PC-3 (cell line): ENCODE data around the gene CTTNBP2. TPM values are rescaled to one million over a fixed set of nuclear protein-coding genes. Genes with fewer than 3 reads are reported as not detected.

ENCODE experiments used
- ATAC-seq: fragments of 200-7000 bp; cut with Tn5 transposase; 2 replicates; pipeline ENCODE4 v1.9.1; 2020; ENCODE audit warnings: mild to moderate bottlenecking, moderate library complexity
- BruUV-seq: library from RNA; stranded (reverse); fragments of 400-500 nt; replicated peaks from 2 replicates; lab custom pipeline; 2021; lab: Mats Ljungman, UMichigan
- CTCF ChIA-PET: fragments of 300-600 bp; sonication (Branson Sonifier 250); formaldehyde crosslinking; loops from one replicate; lab custom pipeline; 2022; ENCODE audit warnings: antibody characterized with exemption; lab: Charles Lee
- POLR2A ChIA-PET: fragments of 300-600 bp; sonication (Branson Sonifier 250); formaldehyde crosslinking; loops from one replicate; lab custom pipeline; 2022; ENCODE audit warnings: antibody characterized with exemption; ENCODE audit not compliant: unreplicated experiment; lab: Charles Lee
- DNase-seq: peaks from one replicate; pipeline ENCODE4 v3.0.0-alpha.2; 2015
- H2AFZ ChIP-seq: fragments of 300-600 bp; sonication (generic); 2 replicates; pipeline ENCODE4 v1.6.0; 2016; ENCODE audit warnings: antibody characterized with exemption, low read length
- H3F3A ChIP-seq: fragments of 300-600 bp; sonication (generic); one replicate; pipeline ENCODE4 v1.6.0; 2017; ENCODE audit warnings: antibody characterized with exemption, low read length, control low read depth, mild to moderate bottlenecking; ENCODE audit not compliant: unreplicated experiment
- H3K27ac ChIP-seq: fragments of 300-600 bp; sonication (generic); 2 replicates; pipeline ENCODE4 v1.5.1; 2016; ENCODE audit warnings: mild to moderate bottlenecking, low read length
- H3K27me3 ChIP-seq: fragments of 300-600 bp; sonication (generic); 2 replicates; pipeline ENCODE4 v1.6.1; 2016; ENCODE audit warnings: low read length, mixed read lengths
- H3K36me3 ChIP-seq: fragments of 300-600 bp; sonication (generic); 2 replicates; pipeline ENCODE4 v1.6.1; 2016; ENCODE audit warnings: low read depth, mixed run types, low read length, mixed read lengths
- H3K4me1 ChIP-seq: fragments of 300-600 bp; sonication (generic); 2 replicates; pipeline ENCODE4 v1.5.1; 2016; ENCODE audit warnings: low read length; ENCODE audit not compliant: insufficient read depth
- H3K4me2 ChIP-seq: fragments of 300-600 bp; sonication (generic); 2 replicates; pipeline ENCODE4 v1.6.0; 2016; ENCODE audit warnings: low read length
- H3K4me3 ChIP-seq: fragments of 300-600 bp; sonication (generic); 2 replicates; pipeline ENCODE4 v1.5.1; 2016; ENCODE audit warnings: mild to moderate bottlenecking, low read length, mixed read lengths
- H3K79me2 ChIP-seq: fragments of 300-600 bp; sonication (generic); 2 replicates; pipeline ENCODE4 v1.6.1; 2017; ENCODE audit warnings: low read length, mixed read lengths
- H3K9ac ChIP-seq: fragments of 300-600 bp; sonication (generic); 2 replicates; pipeline ENCODE4 v1.6.0; 2016; ENCODE audit warnings: mild to moderate bottlenecking, low read length
- H3K9me2 ChIP-seq: fragments of 300-600 bp; sonication (generic); replicated peaks from 2 replicates; pipeline ENCODE4 v1.6.1; 2016; ENCODE audit warnings: mixed run types, low read length, mixed read lengths
- H3K9me3 ChIP-seq: fragments of 300-600 bp; sonication (generic); 2 replicates; pipeline ENCODE4 v1.6.1; 2016; ENCODE audit warnings: low read length, mixed read lengths
- H4K20me1 ChIP-seq: fragments of 300-600 bp; sonication (generic); 2 replicates; pipeline ENCODE4 v1.6.1; 2016; ENCODE audit warnings: low read length, mixed read lengths
- EZH2 ChIP-seq: fragments of 300-600 bp; sonication (generic); IDR thresholded peaks from one replicate; pipeline ENCODE4 v1.6.1; 2017; ENCODE audit warnings: antibody characterized with exemption, mild to moderate bottlenecking, low read length; ENCODE audit not compliant: unreplicated experiment
- EZH2phosphoT487 ChIP-seq: fragments of 300-600 bp; sonication (generic); IDR thresholded peaks from 2 replicates; pipeline ENCODE4 v1.6.1; 2018; ENCODE audit warnings: mild to moderate bottlenecking, antibody characterized with exemption, low read length, borderline replicate concordance
- intact Hi-C: fragments of 100-400 bp; cut with micrococcal nuclease; formaldehyde crosslinking; loops from 2 replicates; pipeline ENCODE4 v1.9.0; 2023
- total RNA-seq: library from RNA; depleted of rRNA; stranded (reverse); fragments of >200 nt; gene quantifications from 2 replicates; pipeline ENCODE4 v1.2.3, GENCODE V29; 2014
- TF ChIP-seq, protein P1 (sequence below): fragments of 300-600 bp; sonication (generic); conservative IDR thresholded peaks from 2 replicates; pipeline ENCODE4 v1.5.1; 2017; ENCODE audit warnings: antibody characterized with exemption, low read depth, mild to moderate bottlenecking, low read length

CTTNBP2 gene
- total RNA-seq, 1 experiment from 2014 or later: 1.1 TPM

DNA sequence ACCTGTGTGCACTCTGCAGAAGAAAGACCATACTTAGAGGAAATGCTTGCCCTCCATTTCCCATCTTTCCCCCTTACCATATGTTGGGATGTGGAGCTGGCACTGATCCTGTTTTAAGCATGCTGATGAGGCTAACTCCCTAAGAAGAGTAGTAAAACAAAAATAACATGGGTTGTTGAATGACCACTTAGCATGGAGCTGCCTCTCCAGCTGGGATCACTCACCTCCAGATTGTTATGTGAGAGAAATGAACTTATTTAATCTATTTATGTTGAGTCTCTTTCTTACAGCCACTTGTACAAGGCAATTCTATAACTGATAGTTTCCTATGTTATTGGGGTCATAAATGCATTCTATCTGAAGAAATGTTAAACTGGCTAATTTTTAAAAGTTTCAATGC is 17.0 kb downstream of the CTTNBP2 start:
- Histone ChIP-seq H3K4me2 (no peak overlapping the region), H3K27ac (no peak overlapping the region), H3K9ac (no peak overlapping the region), H4K20me1 (no peaks in the 10 kb centered on the region), H3K4me1 (peaks cover 5% of the 10 kb centered on the region; the same call in 1 of the 2 replicates), H3K9me2 (no peaks in the 10 kb centered on the region), H3F3A (no peaks in the 10 kb centered on the region), H2AFZ (no peak overlapping the region), H3K27me3 (0 out of 2 replicates have a peak, but pooled peaks cover 5% of the 10 kb centered on the region), H3K9me3 (no peaks in the 10 kb centered on the region), H3K4me3 (no peak overlapping the region), H3K36me3 (no peaks in the 10 kb centered on the region), H3K79me2 (no peaks in the 10 kb centered on the region)
- ATAC-seq: no peak
- ChIA-PET CTCF (no interaction called here), POLR2A (no interaction called here)
- TF ChIP-seq, protein P1, sequence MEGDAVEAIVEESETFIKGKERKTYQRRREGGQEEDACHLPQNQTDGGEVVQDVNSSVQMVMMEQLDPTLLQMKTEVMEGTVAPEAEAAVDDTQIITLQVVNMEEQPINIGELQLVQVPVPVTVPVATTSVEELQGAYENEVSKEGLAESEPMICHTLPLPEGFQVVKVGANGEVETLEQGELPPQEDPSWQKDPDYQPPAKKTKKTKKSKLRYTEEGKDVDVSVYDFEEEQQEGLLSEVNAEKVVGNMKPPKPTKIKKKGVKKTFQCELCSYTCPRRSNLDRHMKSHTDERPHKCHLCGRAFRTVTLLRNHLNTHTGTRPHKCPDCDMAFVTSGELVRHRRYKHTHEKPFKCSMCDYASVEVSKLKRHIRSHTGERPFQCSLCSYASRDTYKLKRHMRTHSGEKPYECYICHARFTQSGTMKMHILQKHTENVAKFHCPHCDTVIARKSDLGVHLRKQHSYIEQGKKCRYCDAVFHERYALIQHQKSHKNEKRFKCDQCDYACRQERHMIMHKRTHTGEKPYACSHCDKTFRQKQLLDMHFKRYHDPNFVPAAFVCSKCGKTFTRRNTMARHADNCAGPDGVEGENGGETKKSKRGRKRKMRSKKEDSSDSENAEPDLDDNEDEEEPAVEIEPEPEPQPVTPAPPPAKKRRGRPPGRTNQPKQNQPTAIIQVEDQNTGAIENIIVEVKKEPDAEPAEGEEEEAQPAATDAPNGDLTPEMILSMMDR: no peak
- no peak for TF ChIP-seq EZH2phosphoT487
- TF ChIP-seq EZH2: no peak
- no TSS peak for BruUV-seq
- intact Hi-C loops: no loop called here
- no peak for DNase-seq

DNA sequence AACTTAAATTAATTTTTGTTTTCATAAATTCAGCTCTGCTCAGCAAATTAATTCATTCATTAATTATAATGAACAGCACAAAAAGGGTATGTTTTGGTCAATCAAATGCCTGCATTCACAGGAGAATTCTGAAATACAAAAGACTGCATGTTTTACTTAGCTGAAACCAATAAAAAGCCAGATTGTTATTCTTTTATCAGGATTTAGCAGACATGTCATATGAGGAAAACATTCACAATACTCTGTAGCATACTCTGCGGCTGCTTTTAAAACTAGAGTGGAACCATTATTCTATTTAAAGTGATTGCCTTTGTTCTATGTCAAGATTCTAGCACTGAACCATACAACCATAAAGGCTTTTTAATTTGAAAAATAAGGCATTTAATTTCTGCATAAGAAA is 19.1 kb downstream of the CTTNBP2 start:
- ATAC-seq: no peak
- H3K4me1 ChIP-seq: peaks cover 5% of the 10 kb centered on the region; the same call in 1 of the 2 replicates
- no peaks in the 10 kb centered on the region for H3K79me2 ChIP-seq
- DNase-seq: no peak
- TF ChIP-seq EZH2: no peak
- TF ChIP-seq EZH2phosphoT487: no peak
- no TSS peak for BruUV-seq
- H3K9me2 ChIP-seq: no peaks in the 10 kb centered on the region
- H3K27me3 ChIP-seq: 0 out of 2 replicates have a peak, but pooled peaks cover 5% of the 10 kb centered on the region
- no peak overlapping the region for H3K4me3 ChIP-seq
- no peaks in the 10 kb centered on the region for H4K20me1 ChIP-seq
- no peak overlapping the region for H3K4me2 ChIP-seq
- H3K9ac ChIP-seq: no peak overlapping the region
- POLR2A ChIA-PET: no interaction called here
- H3K27ac ChIP-seq: no peak overlapping the region
- H3K9me3 ChIP-seq: no peaks in the 10 kb centered on the region
- H3K36me3 ChIP-seq: no peaks in the 10 kb centered on the region
- H3F3A ChIP-seq: no peaks in the 10 kb centered on the region
- no peak overlapping the region for H2AFZ ChIP-seq
- intact Hi-C loops: no loop called here
- CTCF ChIA-PET: no interaction called here

GRCh38 chr7:117848941-117849340 is 24.3 kb downstream of the CTTNBP2 start:
- H3K27ac ChIP-seq: no peak overlapping the region
- no peaks in the 10 kb centered on the region for H3K9me3 ChIP-seq
- no peak for DNase-seq
- no peaks in the 10 kb centered on the region for H4K20me1 ChIP-seq
- H3K27me3 ChIP-seq: 0 out of 2 replicates have a peak, but pooled peaks cover 5% of the 10 kb centered on the region
- H3K4me1 ChIP-seq: no peaks in the 10 kb centered on the region
- H2AFZ ChIP-seq: no peak overlapping the region
- H3K79me2 ChIP-seq: no peaks in the 10 kb centered on the region
- ChIA-PET CTCF (no interaction called here), POLR2A (no interaction called here)
- H3K4me3 ChIP-seq: no peak overlapping the region
- no peaks in the 10 kb centered on the region for H3K36me3 ChIP-seq
- intact Hi-C loops: no loop called here
- H3F3A ChIP-seq: no peaks in the 10 kb centered on the region
- no peak overlapping the region for H3K4me2 ChIP-seq
- no peaks in the 10 kb centered on the region for H3K9me2 ChIP-seq
- no peak for ATAC-seq
- H3K9ac ChIP-seq: no peak overlapping the region
- TF ChIP-seq EZH2 (no peak), EZH2phosphoT487 (no peak)
- TF ChIP-seq, protein P1: no peak
- BruUV-seq: no TSS peak
